GM18951 (cell line): ENCODE data around the gene AFAP1.

Experiments
- POLR2A ChIP-seq: IDR thresholded peaks from 4 replicates; pipeline ENCODE4 v1.6.1; 2011; ENCODE audit warnings: mild to moderate bottlenecking; ENCODE audit not compliant: insufficient read length, insufficient read depth; ENCODE audit errors: extremely low read depth
- in situ Hi-C: fragments of 300-500 bp; cut with MboI; formaldehyde crosslinking; loops from one replicate; pipeline ENCODE4 v1.12.0; 2022; ENCODE audit warnings: low sequenced_read_pairs, mixed read lengths, inconsistent platforms; ENCODE audit not compliant: unreplicated experiment

Gene AFAP1

GRCh38 chr4:7850489-7850888, 89.2 kb downstream of the AFAP1 start:
- no peak for TF ChIP-seq POLR2A
- in situ Hi-C loops: no loop called here

GRCh38 chr4:7847206-7847605, 92.5 kb downstream of the AFAP1 start:
- TF ChIP-seq POLR2A: no peak
- in situ Hi-C loops: no loop called here

GRCh38 chr4:7845493-7846128, 94.0 kb downstream of the AFAP1 start:
- no peak for TF ChIP-seq POLR2A
- in situ Hi-C loops: no loop called here

- in situ Hi-C loops: no loop called here
- TF ChIP-seq POLR2A: no peak
Measured at GRCh38 chr4:7844594-7844991, 95.1 kb downstream of the AFAP1 start.

- TF ChIP-seq POLR2A: no peak
- in situ Hi-C loops: no loop called here
Measured at GRCh38 chr4:7843831-7844593, 95.6 kb downstream of the AFAP1 start.

GRCh38 chr4:7842384-7843279, 97.0 kb downstream of the AFAP1 start:
- TF ChIP-seq POLR2A: no peak
- in situ Hi-C loops: no loop called here

- TF ChIP-seq POLR2A: no peak
- in situ Hi-C loops: no loop called here
Measured at GRCh38 chr4:7841894-7842293, 97.8 kb downstream of the AFAP1 start.

- no peak for TF ChIP-seq POLR2A
- in situ Hi-C loops: no loop called here
Measured at GRCh38 chr4:7841071-7841470, 98.6 kb downstream of the AFAP1 start.

- TF ChIP-seq POLR2A: no peak
- in situ Hi-C loops: no loop called here
Measured at GRCh38 chr4:7839856-7840255, 99.8 kb downstream of the AFAP1 start.

- in situ Hi-C loops: no loop called here
- no peak for TF ChIP-seq POLR2A
Measured at GRCh38 chr4:7838136-7838782, 101.4 kb downstream of the AFAP1 start.

- in situ Hi-C loops: no loop called here
- no peak for TF ChIP-seq POLR2A
Measured at GRCh38 chr4:7837597-7838135, 102.0 kb downstream of the AFAP1 start.

- in situ Hi-C loops: no loop called here
- TF ChIP-seq POLR2A: no peak
Measured at GRCh38 chr4:7831858-7832730, 107.6 kb downstream of the AFAP1 start.
